Measurements from ENCODE around the gene RIPK4.

DNA sequence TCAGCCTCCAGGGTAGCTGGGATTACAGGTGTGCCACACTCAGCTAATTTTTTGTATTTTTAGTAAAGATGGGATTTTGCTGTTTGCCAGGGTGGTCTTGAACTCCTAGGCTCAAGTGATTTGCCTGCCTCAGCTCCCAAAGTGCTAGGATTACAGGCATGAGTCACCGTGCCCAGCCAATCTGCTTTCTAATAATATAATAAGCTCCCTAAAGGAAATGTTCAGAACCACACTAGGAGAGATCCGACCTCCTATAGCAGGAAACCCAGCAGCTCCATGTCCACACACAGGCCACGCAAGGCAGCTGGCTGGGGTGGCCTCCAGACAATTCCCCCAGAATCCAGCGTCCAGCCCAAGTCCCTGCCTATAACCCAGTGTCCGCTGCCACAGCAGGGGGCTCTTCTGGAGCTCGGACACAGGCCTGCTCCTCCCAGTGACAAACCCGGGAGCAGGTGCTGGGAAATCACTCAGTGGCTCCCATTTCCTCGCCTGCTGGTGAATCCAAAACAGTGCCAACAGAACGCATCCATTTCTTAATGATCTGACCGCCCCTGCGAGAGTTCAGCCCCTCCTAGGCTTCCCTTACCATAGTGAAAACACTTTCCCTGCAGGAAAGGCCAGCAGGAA lies 7.5 kb downstream of the RIPK4 start:
- TF ChIP-seq, protein P1, sequence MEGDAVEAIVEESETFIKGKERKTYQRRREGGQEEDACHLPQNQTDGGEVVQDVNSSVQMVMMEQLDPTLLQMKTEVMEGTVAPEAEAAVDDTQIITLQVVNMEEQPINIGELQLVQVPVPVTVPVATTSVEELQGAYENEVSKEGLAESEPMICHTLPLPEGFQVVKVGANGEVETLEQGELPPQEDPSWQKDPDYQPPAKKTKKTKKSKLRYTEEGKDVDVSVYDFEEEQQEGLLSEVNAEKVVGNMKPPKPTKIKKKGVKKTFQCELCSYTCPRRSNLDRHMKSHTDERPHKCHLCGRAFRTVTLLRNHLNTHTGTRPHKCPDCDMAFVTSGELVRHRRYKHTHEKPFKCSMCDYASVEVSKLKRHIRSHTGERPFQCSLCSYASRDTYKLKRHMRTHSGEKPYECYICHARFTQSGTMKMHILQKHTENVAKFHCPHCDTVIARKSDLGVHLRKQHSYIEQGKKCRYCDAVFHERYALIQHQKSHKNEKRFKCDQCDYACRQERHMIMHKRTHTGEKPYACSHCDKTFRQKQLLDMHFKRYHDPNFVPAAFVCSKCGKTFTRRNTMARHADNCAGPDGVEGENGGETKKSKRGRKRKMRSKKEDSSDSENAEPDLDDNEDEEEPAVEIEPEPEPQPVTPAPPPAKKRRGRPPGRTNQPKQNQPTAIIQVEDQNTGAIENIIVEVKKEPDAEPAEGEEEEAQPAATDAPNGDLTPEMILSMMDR (IDR thresholded peaks at IDR 0.05): no peak
- no peak for TF ChIP-seq ZFX (IDR thresholded peaks at IDR 0.05; ENCODE audit: borderline replicate concordance)

Data from 22Rv1 (cell line).